Measurements from ENCODE around the gene ELOVL5.

The ELOVL5 gene, protein sequence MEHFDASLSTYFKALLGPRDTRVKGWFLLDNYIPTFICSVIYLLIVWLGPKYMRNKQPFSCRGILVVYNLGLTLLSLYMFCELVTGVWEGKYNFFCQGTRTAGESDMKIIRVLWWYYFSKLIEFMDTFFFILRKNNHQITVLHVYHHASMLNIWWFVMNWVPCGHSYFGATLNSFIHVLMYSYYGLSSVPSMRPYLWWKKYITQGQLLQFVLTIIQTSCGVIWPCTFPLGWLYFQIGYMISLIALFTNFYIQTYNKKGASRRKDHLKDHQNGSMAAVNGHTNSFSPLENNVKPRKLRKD

DNA sequence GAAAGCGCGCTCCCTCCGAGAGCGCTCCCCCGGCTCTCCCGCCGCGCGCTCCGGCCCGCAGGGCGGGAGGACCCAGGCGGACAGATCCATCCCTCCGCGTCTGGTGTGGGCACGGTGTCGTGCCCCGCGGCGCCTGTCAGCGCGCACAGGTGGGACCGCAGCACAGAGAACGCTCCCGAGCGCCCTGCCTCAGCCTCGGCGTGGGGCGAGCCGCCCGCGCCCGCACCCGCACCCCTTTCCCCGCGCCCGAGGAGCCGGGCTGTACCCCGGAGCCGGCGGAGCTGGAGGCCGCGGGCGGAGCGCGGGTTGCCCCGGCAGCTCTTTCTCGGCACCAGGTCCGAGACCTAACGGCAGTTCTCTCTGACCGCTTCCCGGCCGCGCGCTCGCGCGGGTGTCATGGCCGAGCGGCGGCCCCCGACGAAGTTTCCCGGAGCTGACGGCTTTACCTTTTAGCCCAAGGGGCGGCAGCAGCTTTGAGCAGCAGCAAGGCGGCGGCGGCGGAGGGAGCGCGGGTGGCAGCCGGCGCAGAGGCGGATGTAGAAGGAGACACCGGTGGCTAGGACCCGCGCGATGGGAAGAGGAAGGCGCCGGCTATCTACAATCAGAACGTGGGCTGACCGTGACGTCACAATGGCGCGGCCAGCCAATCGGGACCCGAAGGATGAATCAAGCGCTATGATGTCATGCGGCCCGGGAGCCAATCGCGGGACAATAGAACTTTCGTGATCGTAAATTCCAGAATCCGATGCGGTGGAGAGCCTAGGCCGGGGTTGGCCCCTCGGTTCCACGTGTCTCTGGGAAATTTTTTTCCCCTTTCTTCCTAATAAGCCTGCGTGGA, at the start of gene ELOVL5:
Gene ELOVL5, minus strand, starts transcription at position 580 of the 838 bp plus-strand sequence. CDS start 53,251 bp downstream, outside the sequence.
- peak within 1 kb of the TSS; percentile 89 for H3K4me3 ChIP-seq (ENCODE audit: low read depth, low read length)
- peak; percentile 97 for DNase-seq (ENCODE audit: low read depth)
- no peak for TF ChIP-seq MYC (IDR thresholded peaks at IDR 0.05; ENCODE audit: low read depth, low read length)
- TF ChIP-seq POLR2A (IDR thresholded peaks at IDR 0.05; ENCODE audit: extremely low read depth, insufficient read length) = peak; percentile 38
- TF ChIP-seq, protein P1, sequence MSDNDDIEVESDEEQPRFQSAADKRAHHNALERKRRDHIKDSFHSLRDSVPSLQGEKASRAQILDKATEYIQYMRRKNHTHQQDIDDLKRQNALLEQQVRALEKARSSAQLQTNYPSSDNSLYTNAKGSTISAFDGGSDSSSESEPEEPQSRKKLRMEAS (IDR thresholded peaks at IDR 0.05; ENCODE audit: low read depth, low read length) = peak; percentile 74
- TF ChIP-seq, protein P2, sequence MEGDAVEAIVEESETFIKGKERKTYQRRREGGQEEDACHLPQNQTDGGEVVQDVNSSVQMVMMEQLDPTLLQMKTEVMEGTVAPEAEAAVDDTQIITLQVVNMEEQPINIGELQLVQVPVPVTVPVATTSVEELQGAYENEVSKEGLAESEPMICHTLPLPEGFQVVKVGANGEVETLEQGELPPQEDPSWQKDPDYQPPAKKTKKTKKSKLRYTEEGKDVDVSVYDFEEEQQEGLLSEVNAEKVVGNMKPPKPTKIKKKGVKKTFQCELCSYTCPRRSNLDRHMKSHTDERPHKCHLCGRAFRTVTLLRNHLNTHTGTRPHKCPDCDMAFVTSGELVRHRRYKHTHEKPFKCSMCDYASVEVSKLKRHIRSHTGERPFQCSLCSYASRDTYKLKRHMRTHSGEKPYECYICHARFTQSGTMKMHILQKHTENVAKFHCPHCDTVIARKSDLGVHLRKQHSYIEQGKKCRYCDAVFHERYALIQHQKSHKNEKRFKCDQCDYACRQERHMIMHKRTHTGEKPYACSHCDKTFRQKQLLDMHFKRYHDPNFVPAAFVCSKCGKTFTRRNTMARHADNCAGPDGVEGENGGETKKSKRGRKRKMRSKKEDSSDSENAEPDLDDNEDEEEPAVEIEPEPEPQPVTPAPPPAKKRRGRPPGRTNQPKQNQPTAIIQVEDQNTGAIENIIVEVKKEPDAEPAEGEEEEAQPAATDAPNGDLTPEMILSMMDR (IDR thresholded peaks at IDR 0.05; ENCODE audit: low read depth, low read length) = no peak

DNA sequence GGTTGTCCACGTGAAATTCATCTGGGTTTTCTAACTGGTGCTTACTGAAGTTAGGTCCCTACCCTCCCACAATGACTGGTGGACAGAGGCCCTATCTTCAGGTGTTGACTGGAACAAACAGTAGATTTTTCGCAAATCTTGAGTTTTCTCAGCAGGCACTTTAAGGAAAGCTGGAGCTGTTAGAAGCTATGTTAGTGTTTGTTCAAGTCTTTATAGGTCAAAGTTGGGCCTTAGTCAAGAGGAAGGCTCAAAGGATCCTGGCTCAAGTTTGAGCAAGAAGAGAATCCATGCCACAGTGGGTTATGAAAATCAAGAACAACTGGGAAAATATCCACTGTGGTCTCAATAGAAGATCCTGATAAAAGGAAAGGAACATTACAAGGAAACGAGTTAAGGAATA, 48.5 kb upstream of the ELOVL5 start:
- TF ChIP-seq, protein P2 (IDR thresholded peaks at IDR 0.05; ENCODE audit: low read depth, low read length) = no peak
- no peak for TF ChIP-seq POLR2A (IDR thresholded peaks at IDR 0.05; ENCODE audit: extremely low read depth, insufficient read length)
- TF ChIP-seq, protein P1 (IDR thresholded peaks at IDR 0.05; ENCODE audit: low read depth, low read length) = no peak
- no peak for TF ChIP-seq MYC (IDR thresholded peaks at IDR 0.05; ENCODE audit: low read depth, low read length)
- H3K4me3 ChIP-seq (ENCODE audit: low read depth, low read length) = no peak overlapping the region
- no peak for DNase-seq (ENCODE audit: low read depth)

DNA sequence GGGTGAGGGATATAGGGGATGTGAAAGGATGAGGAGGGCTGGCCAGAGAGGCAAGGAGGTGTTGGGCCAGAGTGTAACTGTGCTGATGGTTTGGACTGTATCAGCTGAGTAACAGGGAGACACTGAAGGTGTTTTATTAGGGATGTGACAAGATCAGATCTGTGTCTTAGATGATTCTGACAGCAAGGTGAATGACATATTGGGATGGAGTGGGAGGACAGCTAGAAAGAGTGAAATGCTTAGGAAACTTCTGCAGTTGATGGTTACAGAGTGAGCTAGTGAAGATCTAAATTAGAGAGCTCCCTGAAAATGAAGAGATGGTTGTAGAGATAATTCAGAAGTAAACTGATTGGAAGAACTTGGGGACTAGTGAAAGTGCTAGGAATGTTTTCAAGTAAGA, 47.2 kb upstream of the ELOVL5 start:
- no peak for DNase-seq (ENCODE audit: low read depth)
- H3K4me3 ChIP-seq (ENCODE audit: low read depth, low read length) = no peak overlapping the region
- TF ChIP-seq, protein P2 (IDR thresholded peaks at IDR 0.05; ENCODE audit: low read depth, low read length) = no peak
- TF ChIP-seq POLR2A (IDR thresholded peaks at IDR 0.05; ENCODE audit: extremely low read depth, insufficient read length) = no peak
- TF ChIP-seq, protein P1 (IDR thresholded peaks at IDR 0.05; ENCODE audit: low read depth, low read length) = no peak
- no peak for TF ChIP-seq MYC (IDR thresholded peaks at IDR 0.05; ENCODE audit: low read depth, low read length)

DNA sequence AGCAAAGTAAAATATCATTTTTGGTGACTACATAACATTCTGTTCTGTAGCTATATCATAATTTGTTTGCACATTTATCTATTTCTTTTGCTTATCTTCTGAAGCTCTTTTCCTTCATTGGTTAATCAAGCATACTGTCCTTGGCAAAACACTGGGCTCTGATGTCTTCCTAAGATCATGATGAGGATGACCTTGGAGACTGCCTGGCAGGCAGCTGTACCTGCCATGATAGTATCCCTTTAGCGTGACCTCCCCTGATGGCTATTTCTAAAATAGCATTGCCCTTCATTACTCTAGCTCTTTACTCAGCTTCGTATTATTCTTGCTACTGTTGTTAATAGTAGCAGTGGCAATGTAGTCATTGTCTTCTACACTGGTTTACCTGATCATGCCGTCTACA, 46.0 kb upstream of the ELOVL5 start:
- no peak for DNase-seq (ENCODE audit: low read depth)
- TF ChIP-seq, protein P1 (IDR thresholded peaks at IDR 0.05; ENCODE audit: low read depth, low read length) = no peak
- TF ChIP-seq MYC (IDR thresholded peaks at IDR 0.05; ENCODE audit: low read depth, low read length) (no peak), POLR2A (IDR thresholded peaks at IDR 0.05; ENCODE audit: extremely low read depth, insufficient read length) (no peak)
- TF ChIP-seq, protein P2 (IDR thresholded peaks at IDR 0.05; ENCODE audit: low read depth, low read length) = no peak
- H3K4me3 ChIP-seq (ENCODE audit: low read depth, low read length) = no peak overlapping the region

DNA sequence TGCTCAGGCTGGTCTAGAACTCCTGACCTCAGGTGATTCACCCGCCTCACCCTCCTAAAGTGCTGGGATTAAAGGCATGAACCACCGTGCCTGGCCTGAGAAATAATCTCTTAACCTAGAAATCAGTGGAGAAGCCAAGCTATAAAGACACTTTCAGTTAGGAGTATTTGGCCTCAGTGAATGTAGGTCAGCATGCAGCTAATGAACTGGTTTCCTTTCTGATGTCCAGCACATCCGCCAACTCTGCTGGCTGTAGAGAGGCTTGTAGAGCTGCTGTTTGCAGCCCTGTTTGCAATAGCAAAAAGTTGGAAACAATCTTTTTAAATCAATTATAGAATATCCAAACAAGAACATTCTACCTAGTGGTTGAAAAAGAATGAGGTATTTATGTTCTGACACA, 42.4 kb upstream of the ELOVL5 start:
- no peak for TF ChIP-seq POLR2A (IDR thresholded peaks at IDR 0.05; ENCODE audit: extremely low read depth, insufficient read length)
- TF ChIP-seq, protein P1 (IDR thresholded peaks at IDR 0.05; ENCODE audit: low read depth, low read length) = no peak
- no peak for TF ChIP-seq MYC (IDR thresholded peaks at IDR 0.05; ENCODE audit: low read depth, low read length)
- TF ChIP-seq, protein P2 (IDR thresholded peaks at IDR 0.05; ENCODE audit: low read depth, low read length) = no peak
- DNase-seq (ENCODE audit: low read depth) = no peak
- no peak overlapping the region for H3K4me3 ChIP-seq (ENCODE audit: low read depth, low read length)

Measured in NB4 (cell line).